Prostate gland (tissue), 2 donors: Measurements from ENCODE around the gene ADAP1. TPM values are rescaled to one million over a fixed set of nuclear protein-coding genes. Genes with fewer than 3 reads are reported as not detected.

Experiments
- DNase-seq: peaks from one replicate; pipeline ENCODE4 v3.0.0-alpha.2; 2019; ENCODE audit warnings: low spot score
- H3K27ac ChIP-seq, 2 donors: fragments of 200-600 bp; sonication (generic); 2 replicates each; pipeline ENCODE4 v1.5.1; 2017 to 2019
- H3K27me3 ChIP-seq: fragments of 200-600 bp; sonication (generic); replicated peaks from 2 replicates; pipeline ENCODE4 v1.5.1; 2019; ENCODE audit not compliant: insufficient read depth
- H3K36me3 ChIP-seq, 2 donors: fragments of 200-600 bp; sonication (generic); 1 replicate in 1 of 2; 2 replicates in 1 of 2; pipeline versions ENCODE4 v1.5.1 to v1.8.1; 2017 to 2019
- H3K4me1 ChIP-seq: fragments of 200-600 bp; sonication (generic); replicated peaks from 2 replicates; pipeline ENCODE4 v1.5.1; 2019
- H3K4me3 ChIP-seq, 2 donors: fragments of 200-600 bp; sonication (generic); 2 replicates each; pipeline ENCODE4 v1.5.1; 2017 to 2019
- H3K9me3 ChIP-seq: fragments of 200-600 bp; sonication (generic); 2 replicates; pipeline ENCODE4 v1.5.1; 2017
- CTCF ChIP-seq, 4 experiments: fragments of 200-600 bp in 2 of 4; fragments of 450-650 bp in 2 of 4; sonication (generic) in 2 of 4; IDR thresholded peaks; 1 replicate in 3 of 4; 2 replicates in 1 of 4; pipeline ENCODE4 v1.5.1; 2016 to 2019; ENCODE audit warnings: antibody characterized with exemption in 4 of 4, mild to moderate bottlenecking in 2 of 4, moderate library complexity in 2 of 4
- POLR2A ChIP-seq: fragments of 450-650 bp; IDR thresholded peaks from one replicate; pipeline ENCODE4 v1.6.1; 2016; ENCODE audit warnings: antibody characterized with exemption, mild to moderate bottlenecking
- POLR2AphosphoS5 ChIP-seq: sonication (generic); formaldehyde crosslinking; IDR thresholded peaks from one replicate; pipeline ENCODE4 v1.6.1; 2017; ENCODE audit warnings: antibody characterized with exemption
- WGBS: methylation state at CpG from one replicate; pipeline ENCODE4 v1.1.5; 2018; 5-methylcytosine and 5-hydroxymethylcytosine counted together
- intact Hi-C: fragments of 100-400 bp; cut with DNase I; formaldehyde crosslinking; loops from one replicate; pipeline ENCODE4 v1.14.2; 2022
- total RNA-seq, 2 donors: library from RNA; depleted of rRNA; stranded (reverse); fragments of >200 nt; gene quantifications; one replicate each; pipeline ENCODE4 v1.1.0, GENCODE V29; 2016

ADAP1 gene
- total RNA-seq, 2 donors from 2014 or later, result 5.9 to 8.3 TPM

- Histone ChIP-seq H3K27me3 (no peaks in the 10 kb centered on the region), H3K36me3 (no peaks in the 10 kb centered on the region), H3K4me1 (no peaks in the 10 kb centered on the region), H3K9me3 (no peaks in the 10 kb centered on the region), H3K27ac (no peak overlapping the region), H3K4me3 (no peak overlapping the region)
- 63% methylated on average over 29 of the region's 36 CpGs for WGBS
- DNase-seq, result no peak
- intact Hi-C loops, result loop anchor here (5.0 kb wide), 1 partner anchor 182 kb away; no protein-coding TSS in a partner anchor
- TF ChIP-seq POLR2AphosphoS5, result no peak
- TF ChIP-seq CTCF (IDR thresholded peaks at IDR 0.05), result no peak
- no peak for TF ChIP-seq POLR2A
Measured at GRCh38 chr7:990352-990932, 36.0 kb upstream of the ADAP1 start.

- Histone ChIP-seq H3K27ac (no peak overlapping the region), H3K36me3 (no peaks in the 10 kb centered on the region), H3K9me3 (no peaks in the 10 kb centered on the region), H3K4me1 (no peaks in the 10 kb centered on the region), H3K4me3 (no peak overlapping the region), H3K27me3 (no peaks in the 10 kb centered on the region)
- no peak for TF ChIP-seq POLR2A
- WGBS, result 74% methylated on average over 15 of the region's 15 CpGs
- intact Hi-C loops, result no loop called here
- no peak for DNase-seq
Measured at GRCh38 chr7:988963-989529, 34.6 kb upstream of the ADAP1 start.

- TF ChIP-seq CTCF (IDR thresholded peaks at IDR 0.05), result no peak
- H3K4me3 ChIP-seq, result no peak overlapping the region
- 42% methylated on average over 24 of the region's 24 CpGs for WGBS
- intact Hi-C loops, result no loop called here
- DNase-seq, result no peak
- H3K9me3 ChIP-seq, result no peaks in the 10 kb centered on the region
- H3K36me3 ChIP-seq, result no peaks in the 10 kb centered on the region
- no peaks in the 10 kb centered on the region for H3K4me1 ChIP-seq
- H3K27me3 ChIP-seq, result no peaks in the 10 kb centered on the region
- H3K27ac ChIP-seq, result no peak overlapping the region
Measured at GRCh38 chr7:988426-988911, 34.0 kb upstream of the ADAP1 start.

GRCh38 chr7:987909-988308, 33.4 kb upstream of the ADAP1 start:
- DNase-seq, result no peak
- no peak for TF ChIP-seq POLR2AphosphoS5
- no peak for TF ChIP-seq CTCF (IDR thresholded peaks at IDR 0.05)
- TF ChIP-seq POLR2A, result no peak
- Histone ChIP-seq H3K4me3 (no peak overlapping the region), H3K9me3 (no peaks in the 10 kb centered on the region), H3K36me3 (no peaks in the 10 kb centered on the region), H3K4me1 (no peaks in the 10 kb centered on the region), H3K27ac (no peak overlapping the region), H3K27me3 (no peaks in the 10 kb centered on the region)
- 64% methylated on average over 6 of the region's 6 CpGs for WGBS
- intact Hi-C loops, result no loop called here

GRCh38 chr7:986766-987751, 32.6 kb upstream of the ADAP1 start:
- no peak overlapping the region for H3K4me3 ChIP-seq
- no peaks in the 10 kb centered on the region for H3K27me3 ChIP-seq
- TF ChIP-seq POLR2A (no peak), POLR2AphosphoS5 (no peak), CTCF (IDR thresholded peaks at IDR 0.05) (no peak)
- no peak overlapping the region for H3K27ac ChIP-seq
- WGBS, result 83% methylated on average over 56 of the region's 56 CpGs
- H3K9me3 ChIP-seq, result no peaks in the 10 kb centered on the region
- intact Hi-C loops, result no loop called here
- no peak for DNase-seq
- no peaks in the 10 kb centered on the region for H3K36me3 ChIP-seq
- peaks cover 7% of the 10 kb centered on the region for H3K4me1 ChIP-seq
